ENCODE measurements around the gene OR8G1. TPM values are rescaled to one million over a fixed set of nuclear protein-coding genes. Genes with fewer than 3 reads are reported as not detected.
"Not testable (repeated sequence)": the region's sequence is repeated elsewhere in the genome, so short reads cannot be mapped to it uniquely, and the experiment has no call there.

The OR8G1 gene
- total RNA-seq, 2 experiments from 2014 or later: not detected

DNA sequence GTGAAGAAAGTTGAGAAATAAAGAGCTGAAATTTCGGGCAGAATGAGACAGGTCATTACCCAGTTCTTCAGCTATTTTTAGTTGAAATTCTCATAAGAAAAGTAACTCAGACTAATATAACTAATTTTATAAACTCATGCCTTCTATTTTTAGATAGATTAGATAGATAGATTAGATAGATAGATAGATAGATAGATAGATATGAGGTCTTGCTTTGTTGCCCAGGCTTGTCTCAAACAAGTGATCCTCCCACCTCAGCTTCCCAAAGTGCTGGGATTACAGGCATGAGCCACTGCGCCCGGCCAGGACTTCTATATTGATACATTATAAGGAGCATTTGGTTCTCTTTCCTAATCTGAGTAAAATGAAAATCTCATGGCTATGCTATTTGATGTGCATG, 26.9 kb upstream of the OR8G1 start:
- DNase-seq (no peak), ATAC-seq (no peak)
- Mint-ChIP-seq H3K27me3 (peaks cover 1% of the 10 kb centered on the region), H3K4me3 (no peak overlapping the region), H3K36me3 (ENCODE audit: low read depth) (no peaks in the 10 kb centered on the region), H3K9me3 (no peaks in the 10 kb centered on the region), H3K4me1 (ENCODE audit: low read depth) (no peaks in the 10 kb centered on the region), H3K27ac (no peak overlapping the region)
- CTCF ChIA-PET: no interaction called here
- intact Hi-C loops (cut with micrococcal nuclease): no loop called here
- POLR2A ChIA-PET: no interaction called here
- TF ChIP-seq, protein P1, sequence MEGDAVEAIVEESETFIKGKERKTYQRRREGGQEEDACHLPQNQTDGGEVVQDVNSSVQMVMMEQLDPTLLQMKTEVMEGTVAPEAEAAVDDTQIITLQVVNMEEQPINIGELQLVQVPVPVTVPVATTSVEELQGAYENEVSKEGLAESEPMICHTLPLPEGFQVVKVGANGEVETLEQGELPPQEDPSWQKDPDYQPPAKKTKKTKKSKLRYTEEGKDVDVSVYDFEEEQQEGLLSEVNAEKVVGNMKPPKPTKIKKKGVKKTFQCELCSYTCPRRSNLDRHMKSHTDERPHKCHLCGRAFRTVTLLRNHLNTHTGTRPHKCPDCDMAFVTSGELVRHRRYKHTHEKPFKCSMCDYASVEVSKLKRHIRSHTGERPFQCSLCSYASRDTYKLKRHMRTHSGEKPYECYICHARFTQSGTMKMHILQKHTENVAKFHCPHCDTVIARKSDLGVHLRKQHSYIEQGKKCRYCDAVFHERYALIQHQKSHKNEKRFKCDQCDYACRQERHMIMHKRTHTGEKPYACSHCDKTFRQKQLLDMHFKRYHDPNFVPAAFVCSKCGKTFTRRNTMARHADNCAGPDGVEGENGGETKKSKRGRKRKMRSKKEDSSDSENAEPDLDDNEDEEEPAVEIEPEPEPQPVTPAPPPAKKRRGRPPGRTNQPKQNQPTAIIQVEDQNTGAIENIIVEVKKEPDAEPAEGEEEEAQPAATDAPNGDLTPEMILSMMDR (IDR thresholded peaks at IDR 0.05): no peak

DNA sequence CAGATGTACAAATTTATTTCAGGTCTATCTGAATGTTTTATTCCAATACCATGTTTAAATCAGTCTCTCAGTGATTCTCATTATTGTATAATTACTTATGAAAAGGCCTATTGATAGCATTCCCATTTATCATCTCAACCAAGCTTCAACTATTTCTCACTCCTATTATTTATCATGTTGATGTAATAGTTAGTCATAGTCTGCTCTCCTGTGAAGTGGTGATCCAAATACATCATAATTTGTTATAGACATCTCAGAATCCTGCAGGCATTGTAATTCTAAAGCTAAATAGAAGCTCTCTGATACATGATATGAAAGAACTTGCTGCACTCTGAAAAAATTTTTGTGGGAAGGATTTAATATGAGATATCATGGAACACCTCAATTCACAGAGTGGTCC, 21.8 kb upstream of the OR8G1 start:
- H3K27ac Mint-ChIP-seq: no peak overlapping the region
- no peak overlapping the region for H3K4me3 Mint-ChIP-seq
- ATAC-seq (no peak), DNase-seq (no peak)
- CTCF ChIA-PET: no interaction called here
- no peaks in the 10 kb centered on the region for H3K4me1 Mint-ChIP-seq (ENCODE audit: low read depth)
- no peaks in the 10 kb centered on the region for H3K27me3 Mint-ChIP-seq
- POLR2A ChIA-PET: no interaction called here
- H3K36me3 Mint-ChIP-seq (ENCODE audit: low read depth): no peaks in the 10 kb centered on the region
- TF ChIP-seq, protein P1 (IDR thresholded peaks at IDR 0.05): no peak
- no peaks in the 10 kb centered on the region for H3K9me3 Mint-ChIP-seq
- intact Hi-C loops (cut with micrococcal nuclease): no loop called here

DNA sequence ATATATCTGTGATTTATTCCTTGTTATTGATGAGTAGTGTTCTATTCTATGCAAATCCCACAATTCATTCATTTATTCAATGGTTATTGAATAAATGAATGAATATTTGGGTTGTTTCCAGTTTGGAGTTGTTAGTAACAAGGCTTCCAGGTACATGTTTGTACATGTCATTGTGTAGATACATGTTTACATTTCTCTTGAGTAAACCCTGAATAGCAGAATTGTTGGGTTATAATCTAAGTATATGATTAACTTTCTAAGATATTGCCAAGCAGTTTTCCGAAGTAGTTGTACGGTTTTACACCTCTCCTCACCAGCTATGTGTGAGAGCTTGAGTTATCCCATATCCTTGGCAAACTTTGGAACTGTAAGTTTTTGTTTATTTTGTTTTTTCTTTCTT, 18.5 kb upstream of the OR8G1 start:
- H3K4me1 Mint-ChIP-seq (ENCODE audit: low read depth): no peaks in the 10 kb centered on the region
- no peak overlapping the region for H3K4me3 Mint-ChIP-seq
- intact Hi-C loops (cut with micrococcal nuclease): no loop called here
- ChIA-PET CTCF (no interaction called here), POLR2A (no interaction called here)
- H3K9me3 Mint-ChIP-seq: no peaks in the 10 kb centered on the region
- H3K36me3 Mint-ChIP-seq (ENCODE audit: low read depth): no peaks in the 10 kb centered on the region
- no peak overlapping the region for H3K27ac Mint-ChIP-seq
- H3K27me3 Mint-ChIP-seq: peaks cover 5% of the 10 kb centered on the region
- TF ChIP-seq, protein P1 (IDR thresholded peaks at IDR 0.05): no peak
- DNase-seq (no peak), ATAC-seq (no peak)

DNA sequence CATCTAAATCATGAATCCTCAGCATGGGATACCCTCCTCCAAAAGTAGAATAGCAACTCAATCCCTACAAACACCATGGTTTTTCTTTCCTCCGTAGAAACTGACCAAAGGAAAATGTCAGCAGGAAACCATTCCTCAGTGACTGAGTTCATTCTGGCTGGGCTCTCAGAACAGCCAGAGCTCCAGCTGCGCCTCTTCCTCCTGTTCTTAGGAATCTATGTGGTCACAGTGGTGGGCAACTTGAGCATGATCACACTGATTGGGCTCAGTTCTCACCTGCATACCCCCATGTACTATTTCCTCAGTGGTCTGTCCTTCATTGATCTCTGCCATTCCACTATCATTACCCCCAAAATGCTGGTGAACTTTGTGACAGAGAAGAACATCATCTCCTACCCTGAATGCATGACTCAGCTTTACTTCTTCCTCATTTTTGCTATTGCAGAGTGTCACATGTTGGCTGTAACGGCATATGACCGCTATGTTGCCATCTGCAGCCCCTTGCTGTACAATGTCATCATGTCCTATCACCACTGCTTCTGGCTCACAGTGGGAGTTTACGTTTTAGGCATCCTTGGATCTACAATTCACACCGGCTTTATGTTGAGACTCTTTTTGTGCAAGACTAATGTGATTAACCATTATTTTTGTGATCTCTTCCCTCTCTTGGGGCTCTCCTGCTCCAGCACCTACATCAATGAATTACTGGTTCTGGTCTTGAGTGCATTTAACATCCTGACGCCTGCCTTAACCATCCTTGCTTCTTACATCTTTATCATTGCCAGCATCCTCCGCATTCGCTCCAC, 16.1 kb upstream of the OR8G1 start:
- intact Hi-C loops (cut with micrococcal nuclease); ATAC-seq; H3K4me3 Mint-ChIP-seq: not testable (repeated sequence)

DNA sequence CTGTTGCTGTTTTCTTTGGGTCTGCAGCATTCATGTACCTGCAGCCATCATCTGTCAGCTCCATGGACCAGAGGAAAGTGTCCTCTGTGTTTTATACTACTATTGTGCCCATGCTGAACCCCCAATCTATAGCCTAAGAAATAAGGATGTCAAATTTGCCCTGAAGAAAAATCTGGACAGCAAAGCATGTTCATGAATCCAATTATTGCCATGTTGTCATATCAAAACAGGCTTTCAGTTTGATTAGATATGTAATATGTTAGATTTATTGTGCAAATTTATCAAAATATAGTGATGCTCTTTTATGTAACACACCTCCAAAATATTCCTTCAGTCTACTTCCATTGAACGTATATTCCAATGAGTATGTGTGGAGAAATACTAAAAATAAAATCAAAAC, 15.4 kb upstream of the OR8G1 start:
- Mint-ChIP-seq H3K9me3 (no peaks in the 10 kb centered on the region), H3K4me1 (ENCODE audit: low read depth) (no peaks in the 10 kb centered on the region)

More for the DNA sequence above, 16.1 kb upstream of the OR8G1 start:
- H3K36me3 Mint-ChIP-seq (ENCODE audit: low read depth); H3K27me3 Mint-ChIP-seq; H3K27ac Mint-ChIP-seq; POLR2A ChIA-PET; CTCF ChIA-PET; H3K4me1 Mint-ChIP-seq (ENCODE audit: low read depth); DNase-seq; H3K9me3 Mint-ChIP-seq: not testable (repeated sequence)

More for the DNA sequence above, 15.4 kb upstream of the OR8G1 start:
- ATAC-seq: no peak
- no peak overlapping the region for H3K27ac Mint-ChIP-seq
- ChIA-PET POLR2A (no interaction called here), CTCF (interaction anchor here (1.0 kb wide), 1 partner anchor 31 kb away, joined by 3 read pairs; no protein-coding TSS in a partner anchor)
- TF ChIP-seq, protein P1 (IDR thresholded peaks at IDR 0.05): no peak
- peaks cover 5% of the 10 kb centered on the region for H3K27me3 Mint-ChIP-seq
- intact Hi-C loops (cut with micrococcal nuclease): no loop called here
- no peak overlapping the region for H3K4me3 Mint-ChIP-seq
- no peak for DNase-seq
- H3K36me3 Mint-ChIP-seq (ENCODE audit: low read depth): no peaks in the 10 kb centered on the region

Measured in activated CD8-positive, alpha-beta T cell treated with anti-CD3 and anti-CD28 coated beads for 36 hours (primary cell).